HG02623 (cell line): ENCODE data around the gene RXFP3.
"Not testable (repeated sequence)": the region's sequence is repeated elsewhere in the genome, so short reads cannot be mapped to it uniquely, and the experiment has no call there.

Source experiments
- ATAC-seq: cut with Tn5 transposase; IDR thresholded peaks from one replicate; pipeline ENCODE4 v1.9.1; 2021; ENCODE audit warnings: moderate library complexity; ENCODE audit not compliant: unreplicated experiment

RXFP3 gene

DNA sequence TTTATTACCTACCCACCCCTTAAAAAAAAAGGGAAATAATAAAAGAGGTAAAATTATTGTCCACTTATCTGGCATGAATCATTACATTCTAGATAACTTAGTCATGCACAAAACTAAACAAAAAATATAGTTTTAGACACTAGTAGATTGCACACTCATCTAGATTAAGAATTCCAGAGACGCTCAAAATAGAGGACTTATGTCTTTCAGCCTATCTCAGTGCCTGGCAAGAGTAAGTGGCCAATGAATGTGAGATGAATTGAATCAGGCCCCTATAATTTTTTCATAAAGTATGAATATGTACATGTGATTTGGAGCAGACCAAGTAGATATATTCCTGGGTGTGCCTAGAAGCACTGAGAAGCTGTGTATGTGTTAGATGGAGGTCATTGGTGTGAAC lies 2.0 kb upstream of the RXFP3 start:
- peak; percentile 25 for ATAC-seq

DNA sequence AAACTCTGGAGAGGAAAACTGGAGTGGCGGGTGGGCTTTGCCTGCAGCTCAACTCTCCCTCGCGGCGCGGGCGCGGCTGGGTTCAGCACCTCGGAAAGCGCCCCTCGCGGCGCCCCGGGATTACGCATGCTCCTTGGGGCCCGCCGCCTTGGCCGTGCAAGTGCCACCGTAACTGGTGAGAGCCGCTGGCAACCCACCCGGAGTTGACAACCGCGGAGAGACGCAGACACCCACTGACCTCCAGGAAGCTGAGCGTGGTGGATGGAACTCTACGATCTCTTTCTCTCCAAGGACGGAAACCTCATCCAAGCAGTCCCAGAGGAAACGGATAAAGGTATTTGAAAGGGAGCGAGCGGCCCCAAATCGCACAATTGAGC lies 194 bp upstream of the RXFP3 start:
- no peak for ATAC-seq

DNA sequence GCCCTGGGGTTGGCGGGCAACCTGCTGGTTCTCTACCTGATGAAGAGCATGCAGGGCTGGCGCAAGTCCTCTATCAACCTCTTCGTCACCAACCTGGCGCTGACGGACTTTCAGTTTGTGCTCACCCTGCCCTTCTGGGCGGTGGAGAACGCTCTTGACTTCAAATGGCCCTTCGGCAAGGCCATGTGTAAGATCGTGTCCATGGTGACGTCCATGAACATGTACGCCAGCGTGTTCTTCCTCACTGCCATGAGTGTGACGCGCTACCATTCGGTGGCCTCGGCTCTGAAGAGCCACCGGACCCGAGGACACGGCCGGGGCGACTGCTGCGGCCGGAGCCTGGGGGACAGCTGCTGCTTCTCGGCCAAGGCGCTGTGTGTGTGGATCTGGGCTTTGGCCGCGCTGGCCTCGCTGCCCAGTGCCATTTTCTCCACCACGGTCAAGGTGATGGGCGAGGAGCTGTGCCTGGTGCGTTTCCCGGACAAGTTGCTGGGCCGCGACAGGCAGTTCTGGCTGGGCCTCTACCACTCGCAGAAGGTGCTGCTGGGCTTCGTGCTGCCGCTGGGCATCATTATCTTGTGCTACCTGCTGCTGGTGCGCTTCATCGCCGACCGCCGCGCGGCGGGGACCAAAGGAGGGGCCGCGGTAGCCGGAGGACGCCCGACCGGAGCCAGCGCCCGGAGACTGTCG lies 976 bp downstream of the RXFP3 start:
- no peak for ATAC-seq

DNA sequence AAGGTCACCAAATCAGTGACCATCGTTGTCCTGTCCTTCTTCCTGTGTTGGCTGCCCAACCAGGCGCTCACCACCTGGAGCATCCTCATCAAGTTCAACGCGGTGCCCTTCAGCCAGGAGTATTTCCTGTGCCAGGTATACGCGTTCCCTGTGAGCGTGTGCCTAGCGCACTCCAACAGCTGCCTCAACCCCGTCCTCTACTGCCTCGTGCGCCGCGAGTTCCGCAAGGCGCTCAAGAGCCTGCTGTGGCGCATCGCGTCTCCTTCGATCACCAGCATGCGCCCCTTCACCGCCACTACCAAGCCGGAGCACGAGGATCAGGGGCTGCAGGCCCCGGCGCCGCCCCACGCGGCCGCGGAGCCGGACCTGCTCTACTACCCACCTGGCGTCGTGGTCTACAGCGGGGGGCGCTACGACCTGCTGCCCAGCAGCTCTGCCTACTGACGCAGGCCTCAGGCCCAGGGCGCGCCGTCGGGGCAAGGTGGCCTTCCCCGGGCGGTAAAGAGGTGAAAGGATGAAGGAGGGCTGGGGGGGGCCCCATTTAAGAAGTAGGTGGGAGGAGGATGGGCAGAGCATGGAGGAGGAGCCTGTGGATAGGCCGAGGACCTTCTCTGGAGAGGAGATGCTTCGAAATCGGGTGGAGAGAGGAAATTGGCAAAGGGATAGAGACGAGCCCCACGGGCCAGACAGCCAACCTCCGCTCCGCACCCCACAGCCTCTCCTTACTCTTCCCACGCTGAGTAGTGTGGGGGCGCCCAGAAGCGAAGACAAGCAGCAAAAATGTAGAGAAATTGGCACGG lies 1.7 kb downstream of the RXFP3 start:
- no peak for ATAC-seq

DNA sequence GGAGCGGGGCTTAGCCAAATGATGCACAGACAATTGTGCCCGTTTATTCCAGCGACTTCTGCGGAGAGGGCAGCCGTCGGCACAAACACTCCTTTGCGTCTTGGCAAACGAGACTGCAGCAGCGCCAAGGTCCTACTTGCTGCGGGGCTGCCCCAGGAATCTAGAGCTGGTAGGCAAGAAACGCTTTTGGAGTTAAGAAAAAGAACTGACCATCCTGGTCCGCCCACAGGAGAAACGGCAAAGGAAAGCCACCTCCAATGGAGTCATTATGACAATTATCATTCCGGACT lies 2.3 kb downstream of the RXFP3 start:
- no peak for ATAC-seq

DNA sequence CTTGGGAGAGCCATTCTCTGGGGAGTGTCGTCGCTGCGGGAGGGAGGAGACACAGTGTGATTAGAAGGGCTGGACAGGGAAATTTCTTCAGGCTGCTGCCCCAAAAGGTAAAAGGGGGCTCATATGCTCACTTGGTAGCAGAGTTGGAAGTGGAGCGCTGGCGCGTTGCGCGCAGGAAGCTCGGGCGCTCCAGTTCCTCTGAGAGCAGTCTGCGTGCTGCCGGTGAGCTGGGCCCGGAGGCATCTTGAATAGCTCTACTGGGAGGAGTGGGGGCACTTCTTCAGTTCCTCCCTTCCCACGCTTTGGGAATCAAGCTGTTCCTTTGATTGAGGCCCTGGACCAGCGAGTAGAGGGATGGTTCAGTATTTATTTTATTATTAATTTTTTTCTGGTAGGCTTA lies 2.7 kb downstream of the RXFP3 start:
- no peak for ATAC-seq

DNA sequence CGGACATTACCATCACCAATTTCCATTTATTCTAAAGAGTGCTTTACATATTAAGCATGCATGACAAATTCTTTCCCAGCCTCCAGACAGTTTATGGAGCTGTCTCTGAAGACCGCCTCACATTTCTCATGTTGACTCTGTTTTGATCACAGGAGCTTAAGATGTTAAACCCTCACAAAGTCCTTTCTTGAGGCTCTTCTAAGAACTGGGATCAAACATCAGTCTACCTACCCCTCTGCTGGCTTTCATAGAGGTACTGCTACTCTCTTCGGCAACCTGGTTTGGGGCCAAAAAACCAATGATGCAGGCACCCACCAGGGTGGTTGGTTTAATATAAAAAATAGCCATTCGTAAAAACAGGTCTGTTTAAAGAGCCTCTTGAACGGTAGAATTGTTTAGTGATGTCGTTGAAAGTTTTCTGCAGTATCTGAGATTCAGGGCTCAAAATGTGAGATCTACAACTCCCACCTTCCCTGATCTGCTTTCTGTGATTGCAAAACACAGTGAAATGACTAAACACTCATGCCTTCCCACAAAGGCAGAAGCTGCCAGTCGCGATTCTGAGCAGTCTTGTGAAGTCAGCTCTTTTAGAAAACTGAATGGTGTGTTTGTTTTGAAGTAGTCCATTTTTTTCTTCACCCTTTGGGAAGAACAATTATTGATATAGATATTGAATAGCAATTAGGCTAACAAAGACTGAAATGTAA lies 3.5 kb downstream of the RXFP3 start:
- ATAC-seq = no peak

DNA sequence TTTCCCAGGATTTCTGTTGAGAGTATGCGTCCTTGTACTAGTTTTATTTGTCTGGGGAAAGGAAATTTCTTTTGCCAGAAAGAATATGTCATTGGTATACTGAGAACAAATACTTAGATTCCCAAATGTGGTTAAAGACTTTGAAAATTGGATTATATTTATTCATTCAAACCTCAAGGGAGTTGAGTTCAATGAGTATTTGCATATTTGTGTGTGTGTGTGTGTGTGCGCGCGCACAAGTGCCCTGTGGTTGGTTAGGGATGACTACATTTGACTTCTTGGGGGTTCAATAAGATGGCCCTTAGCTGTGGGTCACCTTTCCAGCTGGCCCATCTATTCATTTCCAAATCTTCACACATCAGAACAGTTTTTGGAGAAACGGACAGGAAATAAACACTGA lies 4.9 kb downstream of the RXFP3 start:
- ATAC-seq = no peak

DNA sequence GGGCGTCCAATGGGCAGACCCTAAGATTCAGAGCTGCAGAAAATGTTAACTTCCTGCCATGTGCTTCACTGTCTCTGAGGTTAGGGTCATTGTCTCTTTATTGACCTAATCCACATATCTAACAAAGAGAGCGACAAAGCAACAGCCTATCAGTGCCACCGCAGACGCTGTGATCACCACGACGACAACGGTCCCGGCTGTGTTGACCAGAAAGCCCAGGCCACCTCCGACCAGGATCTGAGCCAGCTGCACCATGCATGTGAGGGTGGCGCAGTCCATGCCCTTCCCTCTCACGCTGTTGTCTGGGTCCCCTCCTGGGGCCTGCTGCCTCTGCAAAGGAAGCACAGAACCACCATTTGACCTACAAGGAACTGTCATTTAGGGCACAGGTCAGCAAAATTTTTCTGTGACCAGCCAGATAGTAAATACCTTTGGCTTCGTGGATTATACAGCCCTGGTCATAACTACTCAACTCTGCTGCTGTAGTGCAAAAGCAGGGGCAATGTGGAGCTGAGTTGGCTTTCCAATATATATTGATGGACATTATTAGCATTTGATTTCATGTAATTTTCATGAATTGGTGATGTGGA lies 8.5 kb downstream of the RXFP3 start:
- no peak for ATAC-seq

DNA sequence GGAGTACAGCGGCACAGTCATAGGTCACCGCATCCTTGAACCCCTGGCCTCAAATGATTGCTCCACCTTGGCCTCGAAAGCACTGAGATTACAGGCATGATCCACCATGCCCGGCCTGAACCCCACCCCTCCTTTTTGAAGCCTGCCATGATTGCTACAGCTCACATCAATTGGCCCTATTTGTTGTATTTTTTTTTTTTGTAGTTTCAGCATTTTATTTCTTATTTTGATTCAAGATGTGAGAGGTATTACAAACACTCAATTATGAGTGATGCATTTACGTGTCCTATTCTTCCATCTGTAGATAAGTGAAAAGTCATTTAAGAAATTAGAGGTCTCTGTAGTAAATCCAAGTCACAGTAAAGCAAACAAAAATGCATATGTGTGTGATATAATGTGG lies 16.0 kb downstream of the RXFP3 start:
- ATAC-seq = not testable (repeated sequence)

DNA sequence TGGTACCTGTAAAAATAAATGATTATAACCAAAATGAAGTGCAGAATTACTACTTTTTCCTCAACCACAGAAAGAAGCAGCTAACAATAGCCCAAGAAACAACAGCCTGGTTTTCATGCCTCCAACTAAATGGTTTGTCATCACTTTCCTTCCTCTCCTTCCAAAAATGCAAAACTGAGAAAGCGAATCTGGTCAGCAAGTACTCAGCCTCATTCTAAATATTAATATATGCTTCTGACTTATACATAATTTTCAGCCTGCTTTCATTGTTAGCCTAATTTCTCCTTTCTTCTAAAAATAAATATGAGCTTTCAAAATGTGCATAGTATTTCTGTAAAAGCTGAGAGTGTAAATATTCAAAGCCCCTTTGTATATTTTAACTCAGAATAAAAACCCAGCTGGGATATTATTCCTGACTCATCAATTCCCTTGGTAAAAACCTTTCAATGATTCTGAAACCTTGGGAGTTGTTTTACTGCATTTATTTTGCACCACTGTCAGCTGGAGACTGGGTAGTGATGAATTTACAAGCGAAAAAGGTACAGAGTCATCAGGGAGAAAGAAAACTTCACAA lies 21.5 kb downstream of the RXFP3 start:
- no peak for ATAC-seq

DNA sequence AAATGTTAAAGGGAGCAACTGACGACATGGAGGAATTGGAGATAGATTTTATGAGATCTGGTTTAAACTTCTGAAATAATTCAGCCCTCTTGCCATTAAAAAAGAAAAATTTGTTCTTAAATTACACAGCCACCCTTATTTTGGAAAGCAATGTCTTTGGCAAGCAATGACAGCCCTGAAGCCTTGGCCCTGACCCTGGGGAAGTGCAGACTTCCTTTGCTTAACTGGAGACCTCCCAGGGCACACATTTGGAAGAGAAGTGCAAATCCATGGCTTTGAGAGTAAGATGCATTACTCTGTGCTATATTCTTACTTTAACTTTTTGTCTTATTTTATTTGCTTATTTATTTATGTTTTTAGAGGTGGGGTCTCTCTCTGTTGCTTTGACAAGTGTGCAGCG lies 22.0 kb downstream of the RXFP3 start:
- no peak for ATAC-seq

DNA sequence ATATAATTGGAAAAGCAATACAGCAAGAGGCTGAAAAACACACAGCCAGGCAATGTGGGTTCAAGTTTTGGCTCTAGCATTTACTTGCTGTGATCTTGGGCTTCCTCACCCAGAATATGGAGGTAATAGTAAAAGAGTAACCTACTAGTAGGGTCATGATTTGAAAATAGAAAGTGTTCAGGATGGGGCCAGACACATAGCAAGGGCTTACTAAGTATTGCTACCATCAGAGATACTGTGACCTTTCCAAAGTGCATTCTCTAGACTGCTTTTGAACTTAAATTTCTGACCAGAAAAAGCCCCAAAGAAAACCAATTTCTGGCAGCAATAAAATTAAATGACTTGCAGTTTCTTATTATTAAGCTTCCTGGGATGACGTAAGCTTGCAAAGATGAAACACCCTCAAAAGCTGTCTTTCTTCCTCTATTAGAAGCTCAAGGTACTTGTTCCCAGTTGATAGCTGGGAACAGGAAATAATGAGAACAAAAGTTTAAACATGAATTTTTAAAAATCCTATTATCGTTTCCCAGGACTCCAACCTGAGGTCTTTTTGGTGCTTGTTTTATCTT lies 28.0 kb downstream of the RXFP3 start:
- no peak for ATAC-seq

DNA sequence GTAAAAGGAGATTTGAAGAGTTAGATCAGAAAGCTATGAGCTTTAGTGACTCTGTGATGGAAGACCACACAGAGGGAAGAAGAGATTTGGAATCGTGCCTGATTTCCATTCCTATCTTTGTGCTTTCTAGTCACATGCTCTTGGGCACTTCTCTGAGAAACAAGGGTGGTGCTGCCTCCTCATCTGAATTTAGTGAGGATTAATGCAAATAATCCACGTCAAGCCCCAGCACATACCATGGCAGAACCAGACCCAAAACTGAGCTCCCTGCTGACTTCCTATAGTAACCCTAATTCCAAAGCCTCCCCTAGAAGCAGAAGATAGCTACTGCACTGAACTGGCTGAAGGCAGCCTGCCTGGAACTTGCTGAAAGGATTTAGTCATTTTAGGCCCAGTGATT lies 30.6 kb downstream of the RXFP3 start:
- ATAC-seq = no peak

DNA sequence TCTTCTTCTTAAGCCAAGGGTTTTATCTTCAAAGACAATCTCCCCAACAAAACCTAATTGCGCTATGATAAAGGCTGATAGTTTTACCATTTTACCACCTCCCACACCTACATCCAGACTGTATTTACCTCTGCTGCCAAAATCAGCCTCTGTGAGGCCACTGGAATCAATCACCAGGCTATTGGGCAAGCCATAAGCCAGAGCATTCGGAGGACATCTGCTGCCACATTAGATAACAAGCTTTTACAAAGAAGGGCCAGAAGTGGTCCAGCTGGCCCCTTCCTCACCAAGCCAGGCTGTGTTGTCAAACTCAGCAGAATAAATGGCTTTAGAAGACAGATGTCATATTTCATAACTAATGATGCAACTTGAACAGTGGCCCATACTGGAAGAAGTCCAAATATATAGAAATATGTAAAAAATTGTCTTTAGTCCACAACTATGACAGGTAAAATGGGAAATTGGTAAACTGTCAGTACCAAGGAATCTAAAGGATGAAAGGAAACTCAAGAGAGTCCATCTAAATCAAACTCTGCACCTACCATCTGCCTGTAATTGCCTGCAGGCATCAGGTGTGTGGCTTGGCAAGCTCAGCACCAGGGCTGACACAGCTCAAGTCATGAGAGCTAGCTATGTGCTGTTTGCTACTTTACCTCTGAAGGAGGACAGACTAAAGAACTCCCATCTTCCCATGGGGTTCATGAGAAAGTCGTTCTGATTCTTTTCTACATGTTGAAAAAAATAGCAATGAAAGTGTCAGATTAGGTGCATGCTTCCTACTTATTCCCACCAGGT lies 32.2 kb downstream of the RXFP3 start:
- ATAC-seq = no peak

DNA sequence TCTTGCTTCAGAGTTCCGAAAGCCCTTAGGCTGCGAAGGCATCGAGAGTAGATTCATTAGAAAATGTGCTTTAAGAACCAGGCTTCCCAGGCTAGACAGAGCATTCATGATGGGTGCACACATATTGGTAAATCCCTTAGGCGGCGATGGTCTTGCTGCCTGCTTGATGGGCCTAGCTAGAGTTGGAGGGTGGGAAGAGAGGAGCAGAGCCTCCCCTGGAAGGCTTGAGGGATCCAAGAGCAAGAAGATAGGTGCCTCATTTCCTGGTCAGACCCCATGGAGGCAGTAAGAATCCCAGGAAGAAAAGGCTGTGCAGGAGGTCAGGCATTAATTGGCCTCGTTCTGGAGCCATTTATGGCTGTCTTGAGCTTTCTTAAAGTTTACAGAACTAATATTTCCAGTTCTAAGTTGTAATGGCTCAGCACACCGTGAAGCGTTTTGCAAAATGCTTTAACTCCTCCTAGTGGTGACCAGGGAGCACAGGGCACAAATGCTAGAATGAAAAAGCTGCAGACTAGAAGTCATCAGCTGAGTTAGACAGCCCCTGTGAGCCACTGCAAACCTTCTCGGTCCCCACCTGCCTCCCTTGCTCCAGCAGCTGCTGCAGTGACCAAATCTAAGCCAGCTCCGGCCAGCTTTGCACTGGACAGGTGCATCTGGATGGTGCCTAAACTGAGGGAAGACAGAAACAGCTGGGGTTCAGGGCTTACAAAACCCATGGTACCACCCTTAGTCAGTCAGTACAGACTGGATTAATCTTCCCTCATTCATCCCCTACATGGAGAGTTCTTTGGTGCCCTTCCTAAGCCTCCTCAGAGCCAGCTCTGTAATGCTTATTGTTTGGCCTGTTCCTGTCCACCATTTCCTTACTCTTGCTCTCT lies 33.6 kb downstream of the RXFP3 start:
- peak; percentile 56 for ATAC-seq

DNA sequence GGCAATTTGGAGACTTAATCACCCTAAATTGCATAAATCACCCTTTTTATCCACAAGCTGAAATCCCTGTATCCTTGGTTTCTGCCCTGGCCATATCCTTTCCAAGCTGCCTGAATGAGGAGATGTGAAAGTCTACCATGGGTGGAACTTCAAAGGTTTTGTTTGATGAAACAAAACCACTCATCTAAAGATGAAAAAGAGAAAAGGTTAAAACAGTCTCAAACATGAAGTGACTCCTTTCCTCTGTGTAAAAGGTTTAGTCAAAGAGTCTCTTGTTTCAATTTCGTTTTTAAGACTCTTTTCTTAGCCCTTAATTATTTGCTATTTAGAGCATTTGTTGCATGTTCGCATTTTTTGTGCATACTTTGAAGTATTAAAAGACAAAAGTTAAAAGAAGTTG lies 37.1 kb downstream of the RXFP3 start:
- ATAC-seq = no peak

DNA sequence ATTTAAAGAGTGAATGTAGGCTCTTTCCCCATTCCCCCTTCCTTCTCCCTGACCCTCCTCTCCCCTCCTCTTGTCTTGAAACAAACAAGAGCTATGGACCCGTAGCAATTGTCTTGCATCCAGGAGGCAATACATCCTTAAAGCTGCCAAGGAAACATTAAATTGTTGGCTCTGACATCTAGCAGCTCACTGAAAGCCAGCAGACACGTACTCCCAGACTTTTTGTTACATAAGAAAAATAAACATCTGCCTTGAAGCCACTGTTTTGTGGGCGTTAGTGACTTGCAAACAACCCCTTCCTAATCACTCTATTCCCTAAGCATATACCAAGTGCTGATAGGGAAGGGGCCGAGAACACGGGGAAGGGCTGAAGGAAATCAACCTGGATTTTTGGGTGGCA lies 39.7 kb downstream of the RXFP3 start:
- ATAC-seq = no peak

DNA sequence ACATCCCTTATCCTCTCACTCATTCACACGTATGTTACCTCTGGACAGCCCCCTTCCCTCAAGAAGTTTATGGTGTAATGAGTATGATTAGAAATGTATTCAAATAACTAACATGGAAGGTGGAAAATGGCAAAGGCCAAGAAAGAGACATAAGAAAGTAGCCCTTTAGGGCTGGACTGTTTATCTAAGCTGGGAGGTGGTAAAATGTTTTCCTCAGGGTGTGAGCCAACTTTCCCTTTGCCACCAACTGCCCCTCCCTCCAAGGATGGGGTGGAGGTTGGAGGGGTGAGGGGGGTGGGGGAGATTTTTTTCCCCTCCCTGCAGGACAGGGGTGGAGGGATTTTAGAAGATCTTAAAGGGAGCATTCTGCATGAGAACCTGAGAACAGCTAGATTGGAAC lies 40.1 kb downstream of the RXFP3 start:
- ATAC-seq = no peak
